Fibroblast of skin of right quadriceps (primary cell): ENCODE measurements around the gene SWSAP1.
A peak's percentile ranks its signal among the peaks of the same experiment; 100 is the strongest.

Source experiments
- DNase-seq: peaks from one replicate; pipeline ENCODE4 v3.0.0-alpha.2; 2013

SWSAP1 gene

DNA sequence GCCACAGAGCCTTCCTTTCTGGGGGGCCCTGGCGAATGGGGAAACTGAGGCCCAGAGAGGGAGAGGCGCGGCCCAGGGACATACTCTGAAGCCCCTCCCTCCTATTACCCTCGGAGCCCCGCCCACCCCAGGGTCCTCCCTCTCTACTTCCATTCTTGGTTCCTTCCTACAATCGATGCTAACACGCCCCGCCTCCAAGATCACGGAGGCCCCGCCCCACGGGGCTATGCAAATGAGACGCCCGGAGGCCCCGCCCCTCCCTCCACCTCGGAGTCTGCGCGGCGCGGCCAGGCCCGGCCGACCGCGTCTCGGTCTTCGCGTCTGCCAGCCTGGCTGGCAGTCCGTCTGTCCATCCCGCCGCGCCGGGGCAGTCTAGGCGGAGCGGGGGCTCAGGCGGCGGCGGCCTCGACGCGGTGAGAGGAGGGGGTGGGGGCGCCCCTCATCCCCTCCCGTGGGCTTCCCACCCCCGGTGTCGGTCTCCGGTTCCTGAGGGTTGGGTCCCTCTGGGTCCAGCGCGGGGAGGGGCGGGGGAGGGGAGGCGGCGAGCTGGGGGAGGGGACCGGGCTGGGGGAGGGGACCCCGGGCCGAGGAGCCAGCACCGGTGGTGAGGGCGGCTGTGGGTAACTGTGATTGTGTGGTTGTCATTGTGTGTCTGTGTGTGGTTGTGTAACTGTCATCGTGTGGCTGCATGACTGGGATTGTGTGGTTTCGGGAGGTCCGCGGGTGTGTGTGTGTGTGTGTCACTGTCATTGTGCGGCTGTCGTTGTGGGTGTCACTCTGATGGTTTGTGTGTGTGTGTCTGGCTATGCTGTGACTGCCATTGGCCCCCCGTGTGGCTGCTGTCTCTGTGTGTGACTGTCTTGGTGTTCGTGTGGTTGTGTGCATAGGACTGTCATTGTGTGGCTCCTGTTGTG lies 19.0 kb upstream of the SWSAP1 start, which contains the start of gene PLPPR2:
Gene PLPPR2, plus strand, starts transcription at position 273 of the 914 bp plus-strand sequence. CDS start 2,242 bp downstream, outside the sequence.
- DNase-seq: peak; percentile 89

GRCh38 chr19:11356074-11356397 lies 18.4 kb upstream of the SWSAP1 start:
- no peak for DNase-seq

DNA sequence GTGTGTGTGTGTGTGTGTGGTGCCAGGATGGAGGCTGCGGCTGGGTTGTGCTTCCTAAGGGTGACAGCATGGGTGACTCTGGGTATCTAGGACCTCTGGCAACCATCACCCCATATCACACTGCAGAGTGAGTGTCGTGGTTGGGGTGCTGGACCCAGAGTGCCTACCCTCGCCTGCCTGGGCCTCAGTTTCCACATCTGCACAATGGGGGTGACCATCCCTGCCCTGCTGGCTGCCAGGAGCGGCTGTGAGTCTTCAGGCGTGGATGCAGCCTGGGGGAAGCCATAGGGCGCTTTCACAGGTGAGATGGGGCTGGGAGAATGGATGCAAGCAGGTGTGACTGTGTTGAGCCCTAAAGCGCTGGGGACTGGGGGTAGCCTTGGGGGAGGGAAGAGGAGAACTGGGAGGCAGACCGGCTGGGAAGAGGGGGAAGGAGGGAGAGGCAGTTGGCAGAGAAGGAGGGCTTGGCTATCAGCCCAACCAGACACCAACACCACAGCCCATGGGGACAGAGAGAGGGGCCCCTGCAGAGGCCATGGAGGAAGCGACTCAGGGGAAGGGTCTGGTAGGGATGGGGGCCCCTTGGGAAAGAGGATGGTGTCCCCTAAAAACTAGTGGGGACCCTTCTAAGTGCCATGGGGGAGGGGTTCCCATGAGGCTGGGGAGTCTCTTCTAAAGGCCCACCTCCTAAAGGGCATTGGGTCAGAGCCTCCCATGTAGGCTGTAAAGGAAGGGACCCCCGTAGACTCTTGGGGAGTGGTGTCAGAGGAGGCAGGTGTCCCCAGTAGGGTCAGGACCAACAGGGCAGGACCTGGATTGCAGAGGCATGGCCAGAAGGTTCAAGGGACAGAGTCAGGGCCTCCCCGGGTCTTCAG lies 17.6 kb upstream of the SWSAP1 start:
- DNase-seq: no peak

DNA sequence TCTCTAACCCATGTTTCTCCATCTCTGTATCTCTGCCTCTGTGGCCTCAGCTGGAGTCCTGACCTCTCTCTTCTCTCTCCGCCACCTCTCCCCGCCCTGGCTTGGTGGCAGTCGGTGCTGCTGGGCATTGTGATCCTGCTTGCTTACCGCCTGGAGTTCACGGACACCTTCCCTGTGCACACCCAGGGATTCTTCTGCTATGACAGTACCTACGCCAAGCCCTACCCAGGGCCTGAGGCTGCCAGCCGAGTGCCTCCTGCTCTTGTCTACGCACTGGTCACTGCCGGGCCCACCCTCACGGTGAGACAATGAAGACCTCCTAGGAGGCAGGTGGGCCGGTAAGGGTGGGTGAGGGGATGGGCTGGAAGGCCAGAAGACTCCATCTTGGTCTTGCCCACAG lies 15.0 kb upstream of the SWSAP1 start:
- no peak for DNase-seq

DNA sequence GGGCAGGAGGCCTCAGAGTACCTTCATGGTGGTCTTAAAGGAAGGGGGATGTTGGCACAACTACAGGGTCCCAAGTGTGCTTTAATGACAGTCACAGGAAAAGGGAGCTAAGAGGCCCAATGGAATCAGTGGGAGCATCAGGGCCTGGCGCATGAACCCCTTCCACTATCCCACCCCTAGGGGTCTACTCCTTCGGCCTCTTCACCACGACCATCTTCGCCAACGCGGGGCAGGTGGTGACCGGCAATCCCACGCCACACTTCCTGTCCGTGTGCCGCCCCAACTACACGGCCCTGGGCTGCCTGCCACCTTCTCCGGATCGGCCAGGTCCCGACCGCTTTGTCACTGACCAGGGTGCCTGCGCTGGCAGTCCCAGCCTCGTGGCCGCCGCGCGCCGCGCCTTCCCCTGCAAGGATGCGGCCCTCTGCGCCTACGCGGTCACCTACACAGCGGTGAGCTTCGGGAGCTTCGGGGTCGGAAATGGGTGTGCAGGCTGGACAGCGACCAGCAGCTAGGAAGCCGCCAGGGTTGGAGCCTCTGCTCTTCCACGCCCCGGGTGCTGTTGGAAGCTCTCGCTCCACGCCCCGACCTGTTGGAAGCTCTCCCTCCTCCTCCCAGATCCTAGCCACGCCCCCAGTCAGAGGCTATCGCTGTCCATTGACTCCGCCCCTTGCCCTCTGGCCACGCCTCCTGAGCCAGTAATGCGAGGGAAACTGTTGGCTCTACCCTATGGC lies 13.3 kb upstream of the SWSAP1 start:
- no peak for DNase-seq

- DNase-seq: no peak
These were observed 12.4 kb upstream of the SWSAP1 start for GRCh38 chr19:11361771-11362731.

DNA sequence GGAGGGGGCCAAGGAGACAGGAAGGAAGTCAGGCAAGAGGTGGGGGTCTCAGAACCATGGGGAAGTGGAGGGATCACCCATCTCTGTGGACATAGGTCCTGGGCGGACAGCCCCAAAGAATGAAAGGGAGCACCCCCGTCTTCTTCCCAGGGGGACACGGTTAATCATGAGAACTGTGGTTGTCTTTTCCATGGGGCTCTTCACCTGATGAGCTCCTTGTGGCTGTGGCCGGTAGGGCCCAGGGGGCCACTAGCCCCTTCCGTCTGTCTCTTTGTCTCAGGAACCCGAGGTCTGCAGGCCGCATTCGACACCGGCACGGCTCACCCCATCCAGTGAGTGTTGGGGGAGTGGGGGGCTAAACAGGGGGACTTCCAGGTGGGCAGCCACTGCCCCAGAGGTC lies 10.6 kb upstream of the SWSAP1 start:
- no peak for DNase-seq

DNA sequence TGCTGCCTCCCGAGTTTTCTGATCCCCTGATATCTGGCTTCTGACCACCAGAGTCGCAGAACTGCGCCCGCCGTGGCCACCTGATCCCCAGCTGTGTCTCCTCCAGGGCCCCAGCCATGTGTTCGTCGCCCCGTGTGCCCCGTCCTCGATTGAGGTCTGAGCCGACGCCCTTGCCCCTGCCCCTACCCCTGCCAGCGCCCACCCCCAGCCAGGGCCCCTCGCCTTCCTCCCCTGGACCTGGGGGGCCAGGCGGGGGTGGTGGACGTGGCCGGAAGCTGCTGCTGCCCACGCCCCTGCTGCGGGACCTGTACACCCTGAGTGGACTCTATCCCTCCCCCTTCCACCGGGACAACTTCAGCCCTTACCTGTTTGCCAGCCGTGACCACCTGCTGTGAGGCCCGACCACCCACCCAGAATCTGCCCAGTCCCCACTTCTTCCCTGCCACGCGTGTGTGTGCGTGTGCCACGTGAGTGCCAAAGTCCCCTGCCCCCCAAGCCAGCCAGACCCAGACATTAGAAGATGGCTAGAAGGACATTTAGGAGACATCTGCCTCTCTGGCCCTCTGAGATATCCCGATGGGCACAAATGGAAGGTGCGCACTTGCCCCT lies 10.1 kb upstream of the SWSAP1 start:
- DNase-seq: no peak

DNA sequence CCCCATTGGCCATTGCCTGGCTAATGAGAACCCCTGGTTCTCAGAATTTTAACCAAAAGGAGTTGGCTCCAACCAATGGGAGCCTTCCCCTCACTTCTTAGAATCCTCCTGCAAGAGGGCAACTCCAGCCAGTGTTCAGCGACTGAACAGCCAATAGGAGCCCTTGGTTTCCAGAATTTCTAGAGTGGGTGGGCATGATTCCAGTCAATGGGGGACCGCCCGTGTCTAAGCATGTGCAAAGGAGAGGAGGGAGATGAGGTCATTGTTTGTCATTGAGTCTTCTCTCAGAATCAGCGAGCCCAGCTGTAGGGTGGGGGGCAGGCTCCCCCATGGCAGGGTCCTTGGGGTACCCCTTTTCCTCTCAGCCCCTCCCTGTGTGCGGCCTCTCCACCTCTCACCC lies 9.5 kb upstream of the SWSAP1 start:
- no peak for DNase-seq

GRCh38 chr19:11365557-11366117 lies 8.8 kb upstream of the SWSAP1 start:
- DNase-seq: no peak

DNA sequence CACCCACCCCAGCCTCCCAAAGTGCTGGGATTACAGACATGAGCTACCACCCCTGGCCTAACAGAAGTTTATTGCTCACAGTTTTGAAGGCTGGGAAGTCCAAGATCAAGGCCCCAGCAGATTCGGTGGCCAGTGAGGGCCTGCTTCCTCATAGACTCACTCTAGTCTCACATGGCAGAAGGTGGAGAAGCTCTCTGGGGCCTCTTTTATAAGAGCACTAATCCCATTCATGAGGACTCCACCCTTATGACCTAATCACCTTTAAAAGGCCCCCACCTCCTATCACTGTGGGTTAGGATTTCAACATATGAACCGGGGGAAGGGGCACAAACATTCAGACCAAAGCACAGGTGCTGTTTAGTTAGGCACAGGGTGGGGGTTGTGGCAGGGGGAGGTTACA lies 6.9 kb upstream of the SWSAP1 start:
- DNase-seq: no peak

DNA sequence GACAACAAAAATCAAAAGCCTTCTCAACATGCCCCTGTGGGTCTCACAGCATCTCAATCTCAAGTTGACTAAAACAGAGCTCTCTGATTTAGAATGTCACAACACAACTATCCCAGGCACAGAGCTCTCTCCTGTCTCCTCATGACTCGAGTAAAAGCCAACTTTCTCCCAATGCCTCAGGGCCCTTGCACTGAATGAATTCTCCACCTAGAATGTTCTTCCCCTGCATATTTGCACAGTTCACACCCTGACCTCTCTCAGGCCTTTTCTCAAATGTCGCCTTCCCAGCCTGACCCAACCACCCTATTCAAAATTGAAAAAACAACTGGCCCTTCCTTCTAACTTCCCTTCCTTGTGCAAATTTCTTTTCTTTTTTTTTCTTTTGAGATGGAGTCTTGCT lies 3.7 kb upstream of the SWSAP1 start:
- DNase-seq: no peak

DNA sequence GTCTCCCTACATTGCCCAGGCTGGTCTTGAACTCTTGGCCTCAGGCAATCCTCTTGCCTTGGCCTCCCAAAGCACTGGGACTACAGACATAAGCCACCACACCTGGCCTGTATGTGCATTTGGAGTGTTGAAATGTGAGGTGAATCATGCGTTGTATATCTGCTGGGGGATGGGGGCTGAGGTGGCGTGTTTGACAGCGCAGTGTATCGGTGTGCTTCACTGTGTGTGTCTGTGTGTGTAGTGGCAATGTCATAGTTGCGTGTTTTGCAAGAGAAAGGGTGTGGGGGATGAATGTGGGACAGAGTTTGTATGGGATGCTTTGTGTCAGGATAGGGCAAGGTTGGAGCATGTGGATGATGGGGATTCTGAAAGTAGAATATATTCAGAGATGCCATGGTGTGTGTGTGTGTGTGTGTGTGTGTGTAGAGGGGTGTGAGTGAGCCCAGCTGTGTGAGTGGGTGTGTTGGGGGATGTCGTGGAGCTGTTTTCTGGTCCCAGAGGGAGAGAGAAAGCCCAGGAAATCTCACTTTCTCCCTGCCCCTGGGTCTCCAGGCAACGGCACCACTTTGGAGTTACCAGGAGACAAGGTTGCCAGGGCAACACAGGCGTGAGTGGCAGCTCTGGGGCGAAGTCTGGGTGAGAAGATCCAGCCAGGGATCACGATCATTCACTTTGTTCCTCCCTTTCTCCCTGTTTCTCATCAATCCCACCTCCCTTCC lies 1.1 kb upstream of the SWSAP1 start:
- no peak for DNase-seq

DNA sequence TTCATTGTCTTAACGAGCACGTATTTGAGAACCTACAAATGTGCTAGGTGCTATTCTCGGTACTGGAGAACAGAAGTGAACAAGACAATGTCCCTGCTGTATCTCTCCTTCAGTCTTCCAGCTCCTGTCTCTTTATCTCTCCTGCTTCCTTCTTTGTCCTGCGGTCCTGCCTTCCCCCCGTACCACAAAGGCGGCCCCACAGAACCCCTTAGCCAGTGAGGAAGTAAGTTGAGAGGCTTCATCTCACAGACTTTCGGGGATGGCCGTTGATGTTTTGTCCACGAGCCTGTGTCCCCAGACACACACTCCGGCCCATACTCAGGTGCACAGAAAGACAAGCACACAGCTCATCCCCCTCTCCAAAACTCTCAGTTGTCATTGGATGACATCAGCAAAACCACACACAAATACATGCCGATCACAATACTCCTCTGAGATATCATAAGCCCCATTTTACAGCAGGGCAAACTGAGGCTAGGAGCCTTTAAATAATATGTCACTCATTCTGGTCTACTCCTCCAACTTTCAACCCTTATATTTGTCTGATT lies 507 bp upstream of the SWSAP1 start:
- DNase-seq: no peak

DNA sequence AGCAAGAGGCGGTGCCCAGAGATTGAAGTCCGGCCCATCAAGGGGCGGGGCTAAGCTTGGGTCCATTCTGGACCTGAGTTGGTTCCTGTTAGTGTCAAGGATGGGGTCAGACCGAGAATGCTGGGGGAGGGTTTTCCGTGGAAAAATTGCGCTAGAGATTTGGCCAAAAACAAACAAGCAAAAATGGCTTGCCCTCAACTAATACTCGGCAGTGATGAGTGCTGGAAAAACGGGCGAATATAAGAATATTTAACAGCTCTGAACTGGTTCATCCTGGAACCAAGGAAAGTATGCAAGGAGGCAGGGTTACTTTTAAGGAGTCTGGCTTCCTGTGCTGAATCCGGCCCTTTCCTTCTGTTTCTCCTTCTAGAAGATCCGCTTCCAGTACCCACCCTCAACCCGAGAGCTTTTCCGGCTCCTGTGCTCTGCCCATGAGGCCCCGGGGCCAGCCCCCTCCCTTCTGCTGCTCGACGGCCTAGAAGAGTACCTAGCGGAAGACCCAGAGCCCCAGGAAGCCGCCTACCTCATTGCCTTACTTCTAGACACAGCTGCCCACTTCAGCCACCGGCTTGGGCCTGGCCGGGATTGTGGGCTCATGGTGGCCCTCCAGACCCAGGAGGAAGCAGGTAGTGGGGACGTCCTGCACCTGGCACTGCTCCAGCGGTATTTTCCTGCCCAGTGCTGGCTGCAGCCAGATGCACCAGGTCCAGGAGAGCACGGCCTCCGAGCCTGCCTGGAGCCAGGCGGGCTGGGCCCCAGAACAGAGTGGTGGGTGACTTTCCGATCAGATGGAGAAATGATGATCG lies 880 bp downstream of the SWSAP1 start:
- DNase-seq: no peak

- DNase-seq: peak; percentile 94
These were observed 2.8 kb downstream of the SWSAP1 start for GRCh38 chr19:11377237-11377636.

DNA sequence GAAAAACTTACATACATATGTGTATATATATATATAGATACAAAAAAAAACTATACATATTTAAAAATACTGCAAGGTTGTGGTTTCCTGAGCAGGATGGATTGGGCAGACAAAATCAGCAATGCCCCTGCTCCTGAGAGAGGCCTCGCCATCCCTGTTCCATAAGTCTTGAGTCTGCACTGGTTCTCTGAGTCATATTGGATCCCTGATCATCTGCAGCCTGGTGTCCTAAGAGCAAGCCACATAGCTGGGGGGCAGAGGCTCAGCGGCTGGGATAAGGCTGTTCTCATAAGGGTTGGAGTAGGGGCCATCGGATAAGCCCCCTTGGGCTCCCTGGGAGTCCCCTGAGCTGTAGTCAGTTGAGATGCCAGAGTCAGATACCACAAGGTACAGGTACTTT lies 3.3 kb downstream of the SWSAP1 start:
- no peak for DNase-seq

GRCh38 chr19:11378319-11379189 lies 4.1 kb downstream of the SWSAP1 start:
- DNase-seq: peak; percentile 74
